Measurements from ENCODE around the gene NTMT2.
"Not testable (repeated sequence)": the region's sequence is repeated elsewhere in the genome, so short reads cannot be mapped to it uniquely, and the experiment has no call there.

The NTMT2 gene

DNA sequence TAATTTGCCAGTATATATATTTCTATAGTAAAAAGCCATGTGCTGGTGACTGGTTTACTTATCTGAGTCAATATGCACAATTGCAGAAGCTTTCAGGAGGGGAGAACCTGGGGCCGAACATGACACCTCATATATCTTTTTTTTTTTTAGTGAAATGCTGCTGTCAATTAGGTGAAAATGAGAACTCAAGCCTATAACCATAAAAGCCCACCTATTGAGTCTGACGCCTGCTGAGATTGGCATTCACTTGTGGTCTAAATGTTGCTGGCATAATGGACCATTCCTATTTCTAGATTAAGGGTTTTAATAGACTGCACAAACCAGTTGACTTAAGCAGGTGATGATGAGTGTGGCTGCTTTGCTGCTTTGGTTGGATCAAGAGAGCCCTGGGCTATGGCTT lies 10.8 kb downstream of the NTMT2 start:
- Histone ChIP-seq H3K4me3 (ENCODE audit: low read length in 2 of 2) (no peak overlapping the region), H3K9ac (ENCODE audit: low read length in 2 of 2) (no peak overlapping the region), H3K27me3 (ENCODE audit: control insufficient read depth in 1 of 2, insufficient read depth in 2 of 2, low read length in 2 of 2) (no peaks in the 10 kb centered on the region), H3K27ac (ENCODE audit: low read length) (no peak overlapping the region), H3K4me1 (ENCODE audit: control insufficient read depth, insufficient read depth, low read length) (no peaks in the 10 kb centered on the region), H3K9me3 (ENCODE audit: control insufficient read depth in 2 of 2, low read length in 2 of 2) (no peaks in the 10 kb centered on the region), H3K36me3 (ENCODE audit: control insufficient read depth in 2 of 2, insufficient read depth in 2 of 2, low read length in 2 of 2) (no peaks in the 10 kb centered on the region)

DNA sequence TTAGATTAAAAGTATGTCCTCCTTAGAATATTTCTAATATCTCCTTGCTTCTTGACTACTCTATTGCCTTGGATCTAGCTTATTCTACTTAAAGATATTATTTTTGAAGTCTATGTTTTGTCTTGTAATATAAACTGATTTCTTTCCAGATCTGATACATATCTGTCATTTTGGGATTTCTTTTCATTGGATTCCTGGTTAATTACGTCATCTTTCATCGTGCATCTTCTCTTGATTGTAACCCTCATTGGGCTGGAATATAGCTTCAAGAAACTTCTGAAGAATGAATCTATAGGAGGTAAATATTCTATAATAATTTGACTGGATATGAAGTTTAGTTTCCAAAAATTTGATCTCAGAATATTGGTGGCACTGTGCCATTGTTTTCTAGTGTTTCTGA lies 12.1 kb downstream of the NTMT2 start:
- no peaks in the 10 kb centered on the region for H3K36me3 ChIP-seq (ENCODE audit: control insufficient read depth in 2 of 2, insufficient read depth in 2 of 2, low read length in 2 of 2)
- H3K4me3 ChIP-seq (ENCODE audit: low read length in 2 of 2): no peak overlapping the region
- no peaks in the 10 kb centered on the region for H3K9me3 ChIP-seq (ENCODE audit: control insufficient read depth in 2 of 2, low read length in 2 of 2)
- H3K27ac ChIP-seq (ENCODE audit: low read length): no peak overlapping the region
- no peak overlapping the region for H3K9ac ChIP-seq (ENCODE audit: low read length in 2 of 2)
- no peaks in the 10 kb centered on the region for H3K27me3 ChIP-seq (ENCODE audit: control insufficient read depth in 1 of 2, insufficient read depth in 2 of 2, low read length in 2 of 2)
- no peaks in the 10 kb centered on the region for H3K4me1 ChIP-seq (ENCODE audit: control insufficient read depth, insufficient read depth, low read length)

DNA sequence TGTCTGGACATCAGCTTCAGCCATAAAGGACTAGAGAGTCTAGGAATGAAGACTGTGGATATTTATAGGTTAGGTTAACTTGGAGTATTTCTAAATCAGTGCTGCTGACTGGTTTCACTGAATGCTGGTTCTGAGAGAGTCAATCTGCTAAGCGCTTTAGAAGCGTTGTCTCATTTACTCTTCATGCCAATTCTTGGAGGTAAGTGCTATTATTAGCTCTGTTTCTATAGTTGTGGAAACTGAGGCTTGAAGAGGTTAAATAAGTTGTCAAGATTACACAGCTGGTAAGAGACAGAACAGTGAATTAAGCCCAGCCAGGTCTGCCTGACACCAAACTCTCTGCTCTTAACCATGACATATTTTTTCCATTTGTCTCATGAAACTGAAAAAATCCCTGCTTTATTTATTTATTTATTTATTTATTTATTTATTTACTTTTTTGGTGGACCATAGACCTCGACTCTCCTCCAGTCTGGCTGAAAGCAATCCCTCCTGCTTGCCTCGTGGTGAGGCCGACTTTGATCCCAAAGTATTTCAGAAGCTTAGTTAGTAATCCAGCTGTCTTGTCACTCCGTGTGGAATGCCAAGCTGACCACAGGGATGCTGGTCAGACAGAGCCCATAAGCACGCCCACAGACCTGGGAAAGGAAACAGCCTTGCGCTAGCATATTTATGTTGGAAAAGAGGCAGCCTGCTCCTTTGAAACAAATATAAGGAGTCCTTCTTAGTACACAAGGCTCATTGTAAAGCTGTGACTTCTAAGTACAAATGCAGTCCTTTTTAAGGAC lies 16.9 kb downstream of the NTMT2 start:
- Histone ChIP-seq H3K27me3 (ENCODE audit: control insufficient read depth in 1 of 2, insufficient read depth in 2 of 2, low read length in 2 of 2) (no peaks in the 10 kb centered on the region), H3K9ac (ENCODE audit: low read length in 2 of 2) (no peak overlapping the region), H3K4me3 (ENCODE audit: low read length in 2 of 2) (no peak overlapping the region), H3K27ac (ENCODE audit: low read length) (no peak overlapping the region), H3K9me3 (ENCODE audit: control insufficient read depth in 2 of 2, low read length in 2 of 2) (no peaks in the 10 kb centered on the region), H3K36me3 (ENCODE audit: control insufficient read depth in 2 of 2, insufficient read depth in 2 of 2, low read length in 2 of 2) (no peaks in the 10 kb centered on the region), H3K4me1 (ENCODE audit: control insufficient read depth, insufficient read depth, low read length) (no peaks in the 10 kb centered on the region)

DNA sequence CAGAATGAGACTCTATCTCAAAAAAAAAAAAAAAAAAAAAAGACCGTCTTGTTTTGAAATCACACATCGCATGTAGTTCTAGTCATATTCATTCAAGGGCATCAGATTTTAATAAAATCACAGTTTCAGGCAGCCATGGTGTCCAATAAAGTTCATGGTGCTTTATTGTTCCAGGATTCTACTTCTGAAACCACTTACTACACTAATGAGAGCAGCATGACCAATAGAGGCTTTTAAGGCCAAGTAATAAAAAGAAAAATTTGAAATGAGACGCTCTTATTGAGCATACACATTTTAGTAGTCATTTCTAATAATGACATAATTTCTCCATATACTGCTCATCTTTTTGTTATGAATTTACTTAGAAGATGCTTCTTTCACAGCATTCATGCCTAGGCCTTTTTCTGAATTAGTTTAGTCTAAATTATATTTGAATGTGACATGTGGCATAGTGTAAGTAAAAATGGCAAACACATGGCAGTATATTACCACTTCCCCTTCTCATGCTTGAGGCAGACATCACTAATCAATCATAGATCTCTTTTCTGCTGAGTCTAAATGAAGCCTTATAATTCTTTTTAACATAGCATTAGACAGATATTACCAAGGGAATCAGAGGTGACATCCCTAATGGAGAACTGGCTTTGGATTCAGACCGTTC lies 18.5 kb downstream of the NTMT2 start:
- no peak overlapping the region for H3K4me3 ChIP-seq (ENCODE audit: low read length in 2 of 2)
- no peak overlapping the region for H3K9ac ChIP-seq (ENCODE audit: low read length in 2 of 2)
- no peaks in the 10 kb centered on the region for H3K36me3 ChIP-seq (ENCODE audit: control insufficient read depth in 2 of 2, insufficient read depth in 2 of 2, low read length in 2 of 2)
- H3K27ac ChIP-seq (ENCODE audit: low read length): no peak overlapping the region
- no peaks in the 10 kb centered on the region for H3K27me3 ChIP-seq (ENCODE audit: control insufficient read depth in 1 of 2, insufficient read depth in 2 of 2, low read length in 2 of 2)
- H3K4me1 ChIP-seq (ENCODE audit: control insufficient read depth, insufficient read depth, low read length): no peaks in the 10 kb centered on the region
- H3K9me3 ChIP-seq (ENCODE audit: control insufficient read depth in 2 of 2, low read length in 2 of 2): no peaks in the 10 kb centered on the region

DNA sequence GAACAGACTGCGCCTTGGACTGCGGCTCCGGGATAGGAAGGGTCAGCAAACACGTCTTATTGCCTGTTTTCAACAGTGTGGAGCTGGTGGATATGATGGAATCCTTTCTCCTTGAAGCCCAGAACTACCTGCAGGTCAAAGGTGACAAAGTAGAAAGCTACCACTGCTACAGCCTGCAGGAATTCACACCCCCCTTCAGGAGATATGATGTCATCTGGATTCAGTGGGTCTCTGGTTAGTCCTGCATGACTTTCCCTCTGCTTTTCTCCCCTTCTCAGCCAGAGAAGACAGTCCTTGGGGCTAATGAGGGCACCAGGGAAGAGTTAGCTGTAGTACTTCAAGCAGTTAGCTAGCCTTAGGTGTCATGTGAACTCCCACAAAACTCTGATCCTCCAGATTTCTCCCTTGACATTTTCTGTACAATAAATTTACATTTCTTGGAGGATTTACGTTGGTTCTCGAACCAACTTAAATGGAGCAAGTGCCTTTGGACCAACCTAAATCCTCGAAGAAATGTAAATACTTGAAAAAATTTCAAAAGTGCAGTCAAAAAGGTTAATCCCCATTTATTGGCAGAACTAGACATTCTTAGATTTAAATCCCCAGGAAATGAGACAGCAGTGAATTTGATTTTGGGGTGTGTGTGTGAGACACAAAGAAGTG lies 20.9 kb downstream of the NTMT2 start:
- Histone ChIP-seq H3K27ac (ENCODE audit: low read length) (no peak overlapping the region), H3K9ac (ENCODE audit: low read length in 2 of 2) (no peak overlapping the region), H3K4me3 (ENCODE audit: low read length in 2 of 2) (no peak overlapping the region), H3K36me3 (ENCODE audit: control insufficient read depth in 2 of 2, insufficient read depth in 2 of 2, low read length in 2 of 2) (no peaks in the 10 kb centered on the region), H3K27me3 (ENCODE audit: control insufficient read depth in 1 of 2, insufficient read depth in 2 of 2, low read length in 2 of 2) (no peaks in the 10 kb centered on the region), H3K9me3 (ENCODE audit: control insufficient read depth in 2 of 2, low read length in 2 of 2) (peaks cover 0 to 4% of the 10 kb centered on the region in 2 donors), H3K4me1 (ENCODE audit: control insufficient read depth, insufficient read depth, low read length) (no peaks in the 10 kb centered on the region)

DNA sequence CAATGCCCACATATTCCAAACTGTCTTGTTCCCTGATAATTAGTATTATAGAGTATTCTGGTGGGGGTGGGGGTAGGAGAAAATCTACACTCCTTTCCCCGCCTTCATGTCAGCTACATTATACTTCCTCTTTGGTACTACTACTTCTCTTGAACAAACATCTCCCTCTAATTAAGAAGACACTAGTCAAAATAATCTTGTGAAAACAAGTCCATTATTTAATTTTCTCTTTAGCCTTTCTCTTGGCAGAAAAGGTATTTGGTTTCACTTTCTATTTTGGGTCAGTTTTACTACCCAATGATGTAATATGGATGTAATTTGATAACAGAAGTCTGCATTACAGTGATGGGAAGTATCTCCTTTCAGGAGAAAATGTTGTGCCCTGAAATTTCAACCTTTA lies 22.5 kb downstream of the NTMT2 start:
- no peaks in the 10 kb centered on the region for H3K36me3 ChIP-seq (ENCODE audit: control insufficient read depth in 2 of 2, insufficient read depth in 2 of 2, low read length in 2 of 2)
- H3K9ac ChIP-seq (ENCODE audit: low read length in 2 of 2): no peak overlapping the region
- no peaks in the 10 kb centered on the region for H3K4me1 ChIP-seq (ENCODE audit: control insufficient read depth, insufficient read depth, low read length)
- no peak overlapping the region for H3K27ac ChIP-seq (ENCODE audit: low read length)
- H3K27me3 ChIP-seq (ENCODE audit: control insufficient read depth in 1 of 2, insufficient read depth in 2 of 2, low read length in 2 of 2): no peaks in the 10 kb centered on the region
- no peak overlapping the region for H3K4me3 ChIP-seq (ENCODE audit: low read length in 2 of 2)
- peaks cover 0 to 4% of the 10 kb centered on the region in 2 donors for H3K9me3 ChIP-seq (ENCODE audit: control insufficient read depth in 2 of 2, low read length in 2 of 2)

DNA sequence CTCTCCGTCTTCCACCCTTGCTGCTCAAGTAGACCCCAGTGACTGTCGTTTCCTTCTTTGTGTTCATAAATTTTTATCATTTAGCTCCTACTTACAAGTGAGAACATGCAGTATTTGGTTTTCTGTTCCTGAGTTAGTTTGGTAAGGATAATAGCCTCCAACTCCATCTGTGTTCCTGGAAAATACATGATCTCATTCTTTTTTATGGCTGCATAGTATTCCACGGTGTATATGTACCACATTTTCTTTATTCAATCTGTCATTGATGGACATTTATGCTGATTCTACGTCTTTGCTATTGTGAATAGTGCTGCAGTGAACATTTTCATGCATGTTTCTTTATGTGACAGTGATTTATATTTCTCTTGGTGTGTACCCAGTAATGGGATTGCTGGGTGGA lies 24.8 kb downstream of the NTMT2 start:
- not testable (repeated sequence) for H3K36me3 ChIP-seq (ENCODE audit: control insufficient read depth in 2 of 2, insufficient read depth in 2 of 2, low read length in 2 of 2); H3K4me3 ChIP-seq (ENCODE audit: low read length in 2 of 2); H3K27me3 ChIP-seq (ENCODE audit: control insufficient read depth in 1 of 2, insufficient read depth in 2 of 2, low read length in 2 of 2); H3K4me1 ChIP-seq (ENCODE audit: control insufficient read depth, insufficient read depth, low read length); H3K9ac ChIP-seq (ENCODE audit: low read length in 2 of 2); H3K27ac ChIP-seq (ENCODE audit: low read length); H3K9me3 ChIP-seq (ENCODE audit: control insufficient read depth in 2 of 2, low read length in 2 of 2)

DNA sequence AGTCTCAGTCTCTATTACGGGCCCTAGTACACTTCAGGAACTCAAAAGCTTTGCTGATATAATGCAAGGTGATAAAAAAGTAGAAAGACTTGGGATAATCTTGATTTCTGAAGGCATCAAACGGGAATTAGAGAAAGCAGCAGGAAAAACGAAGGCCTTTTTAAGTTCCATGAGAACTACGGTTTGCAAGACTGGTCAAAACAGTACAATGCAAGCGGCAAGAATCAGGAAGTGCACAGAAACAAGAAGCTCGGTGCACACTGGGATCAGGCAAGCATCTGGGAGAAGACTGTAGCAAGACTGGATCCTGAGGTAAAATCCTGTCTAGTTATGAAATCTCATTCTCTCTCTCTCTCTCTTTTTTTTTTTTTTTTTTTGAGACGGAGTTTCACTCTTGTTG lies 28.6 kb downstream of the NTMT2 start:
- Histone ChIP-seq H3K4me1 (ENCODE audit: control insufficient read depth, insufficient read depth, low read length) (no peaks in the 10 kb centered on the region), H3K27ac (ENCODE audit: low read length) (no peak overlapping the region)

DNA sequence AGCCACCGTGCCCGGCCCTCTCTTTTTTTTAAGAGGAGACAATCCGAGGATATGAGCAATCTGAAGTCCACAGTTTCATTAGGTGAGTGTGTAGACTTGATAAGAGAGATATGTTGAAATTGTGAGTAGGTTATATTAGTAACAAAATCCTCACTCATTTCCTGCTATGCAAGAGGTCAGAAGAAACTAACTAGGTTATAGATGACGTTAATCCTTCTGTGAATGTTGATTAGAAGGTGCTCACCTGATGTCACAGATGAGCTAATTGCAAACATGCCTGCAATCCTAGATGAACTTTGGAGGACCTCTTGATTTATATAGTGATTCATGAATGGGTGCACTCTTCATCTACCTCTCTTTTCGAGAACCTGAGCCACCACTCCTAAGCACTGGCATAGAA lies 29.3 kb downstream of the NTMT2 start:
- no peaks in the 10 kb centered on the region for H3K4me1 ChIP-seq (ENCODE audit: control insufficient read depth, insufficient read depth, low read length)
- no peak overlapping the region for H3K4me3 ChIP-seq (ENCODE audit: low read length in 2 of 2)
- H3K9me3 ChIP-seq (ENCODE audit: control insufficient read depth in 2 of 2, low read length in 2 of 2): peaks cover 0 to 4% of the 10 kb centered on the region in 2 donors
- no peaks in the 10 kb centered on the region for H3K27me3 ChIP-seq (ENCODE audit: control insufficient read depth in 1 of 2, insufficient read depth in 2 of 2, low read length in 2 of 2)
- H3K27ac ChIP-seq (ENCODE audit: low read length): no peak overlapping the region
- H3K36me3 ChIP-seq (ENCODE audit: control insufficient read depth in 2 of 2, insufficient read depth in 2 of 2, low read length in 2 of 2): no peaks in the 10 kb centered on the region
- H3K9ac ChIP-seq (ENCODE audit: low read length in 2 of 2): no peak overlapping the region

More for the DNA sequence above, 28.6 kb downstream of the NTMT2 start:
- peaks cover 0 to 4% of the 10 kb centered on the region in 2 donors for H3K9me3 ChIP-seq (ENCODE audit: control insufficient read depth in 2 of 2, low read length in 2 of 2)
- H3K36me3 ChIP-seq (ENCODE audit: control insufficient read depth in 2 of 2, insufficient read depth in 2 of 2, low read length in 2 of 2): no peaks in the 10 kb centered on the region
- H3K9ac ChIP-seq (ENCODE audit: low read length in 2 of 2): no peak overlapping the region
- H3K4me3 ChIP-seq (ENCODE audit: low read length in 2 of 2): no peak overlapping the region
- H3K27me3 ChIP-seq (ENCODE audit: control insufficient read depth in 1 of 2, insufficient read depth in 2 of 2, low read length in 2 of 2): no peaks in the 10 kb centered on the region

DNA sequence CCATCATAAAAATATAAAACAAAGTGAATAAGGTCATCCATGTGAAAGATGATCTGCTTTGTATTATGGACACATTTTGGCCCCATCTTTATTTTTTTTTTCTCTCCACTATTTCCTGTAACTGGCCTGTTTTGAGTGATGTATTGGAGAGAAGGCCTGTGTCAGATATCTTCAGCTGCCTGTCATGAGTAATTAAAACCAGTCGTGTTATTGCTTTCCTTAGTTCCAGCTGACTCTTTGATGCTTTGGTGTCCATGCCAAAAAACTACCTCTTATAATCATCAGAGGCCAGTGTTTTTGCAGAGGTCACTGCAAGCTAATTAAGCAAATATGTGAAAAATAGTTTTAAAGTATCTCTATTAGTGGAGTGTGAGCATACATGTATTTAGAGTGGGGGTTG lies 29.7 kb downstream of the NTMT2 start:
- Histone ChIP-seq H3K9ac (ENCODE audit: low read length in 2 of 2) (no peak overlapping the region), H3K9me3 (ENCODE audit: control insufficient read depth in 2 of 2, low read length in 2 of 2) (peaks cover 0 to 2% of the 10 kb centered on the region in 2 donors), H3K36me3 (ENCODE audit: control insufficient read depth in 2 of 2, insufficient read depth in 2 of 2, low read length in 2 of 2) (no peaks in the 10 kb centered on the region), H3K4me1 (ENCODE audit: control insufficient read depth, insufficient read depth, low read length) (no peaks in the 10 kb centered on the region), H3K27ac (ENCODE audit: low read length) (no peak overlapping the region), H3K27me3 (ENCODE audit: control insufficient read depth in 1 of 2, insufficient read depth in 2 of 2, low read length in 2 of 2) (no peaks in the 10 kb centered on the region), H3K4me3 (ENCODE audit: low read length in 2 of 2) (no peak overlapping the region)

DNA sequence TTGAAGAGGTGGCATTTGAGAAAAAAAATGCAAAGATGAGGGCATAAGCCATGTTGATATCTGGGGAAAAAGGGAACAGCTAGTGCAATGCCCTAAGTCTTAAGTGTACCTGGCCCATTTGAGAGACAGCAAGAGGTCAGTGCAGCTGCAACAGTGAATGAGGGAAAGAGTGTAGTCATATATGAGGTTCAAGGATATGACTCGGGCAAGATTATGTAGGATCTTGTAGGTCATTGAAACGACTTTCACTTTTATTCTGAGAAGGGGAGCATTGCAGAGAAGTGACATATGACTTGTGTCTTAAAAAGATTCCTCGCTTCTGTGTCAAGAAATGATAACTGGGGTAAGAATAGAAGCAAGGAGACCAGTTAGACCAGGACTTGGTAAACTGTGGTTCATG lies 31.0 kb downstream of the NTMT2 start:
- no peak overlapping the region for H3K4me3 ChIP-seq (ENCODE audit: low read length in 2 of 2)
- no peaks in the 10 kb centered on the region for H3K4me1 ChIP-seq (ENCODE audit: control insufficient read depth, insufficient read depth, low read length)
- no peak overlapping the region for H3K9ac ChIP-seq (ENCODE audit: low read length in 2 of 2)
- no peaks in the 10 kb centered on the region for H3K36me3 ChIP-seq (ENCODE audit: control insufficient read depth in 2 of 2, insufficient read depth in 2 of 2, low read length in 2 of 2)
- H3K27ac ChIP-seq (ENCODE audit: low read length): no peak overlapping the region
- no peaks in the 10 kb centered on the region for H3K9me3 ChIP-seq (ENCODE audit: control insufficient read depth in 2 of 2, low read length in 2 of 2)
- H3K27me3 ChIP-seq (ENCODE audit: control insufficient read depth in 1 of 2, insufficient read depth in 2 of 2, low read length in 2 of 2): no peaks in the 10 kb centered on the region

All from stomach smooth muscle (tissue), 2 donors.